GM23338 (cell line): ENCODE measurements around the gene EVL. TPM values are rescaled to one million over a fixed set of nuclear protein-coding genes. Genes with fewer than 3 reads are reported as not detected.

ENCODE experiments used
- ATAC-seq: fragments of 200-7000 bp; cut with Tn5 transposase; 3 replicates; pipeline ENCODE4 v1.9.1; 2020
- DNase-seq: peaks from one replicate; pipeline ENCODE4 v3.0.0-alpha.2; 2015; ENCODE audit warnings: low spot score
- H2AFZ ChIP-seq: fragments of 200-600 bp; sonication (generic); 2 replicates; pipeline ENCODE4 v1.8.0; 2016; ENCODE audit warnings: antibody characterized with exemption, mild to moderate bottlenecking, moderate library complexity
- H3F3A ChIP-seq: fragments of 200-600 bp; sonication (generic); replicated peaks from 2 replicates; pipeline ENCODE4 v1.8.0; 2017; ENCODE audit warnings: antibody characterized with exemption, mixed run types, low read depth
- H3K27ac ChIP-seq: fragments of 200-600 bp; sonication (generic); 2 replicates; pipeline ENCODE4 v1.6.1; 2016; ENCODE audit warnings: low read depth
- H3K27me3 ChIP-seq: fragments of 200-600 bp; sonication (generic); 2 replicates; pipeline ENCODE4 v1.8.0; 2016; ENCODE audit warnings: mild to moderate bottlenecking, mixed run types, moderate library complexity; ENCODE audit not compliant: insufficient read depth
- H3K36me3 ChIP-seq: fragments of 200-600 bp; sonication (generic); 2 replicates; pipeline ENCODE4 v1.8.0; 2016; ENCODE audit warnings: mild to moderate bottlenecking; ENCODE audit not compliant: insufficient read depth
- H3K4me1 ChIP-seq: fragments of 200-600 bp; sonication (generic); 2 replicates; pipeline ENCODE4 v1.8.0; 2016; ENCODE audit warnings: mild to moderate bottlenecking, moderate library complexity; ENCODE audit not compliant: insufficient read depth
- H3K4me2 ChIP-seq: fragments of 200-600 bp; sonication (generic); 2 replicates; pipeline ENCODE4 v1.7.1; 2017; ENCODE audit warnings: mixed run types
- H3K4me3 ChIP-seq: fragments of 200-600 bp; sonication (generic); 2 replicates; pipeline ENCODE4 v1.6.1; 2016; ENCODE audit warnings: mixed run types
- H3K79me2 ChIP-seq: fragments of 200-600 bp; sonication (generic); replicated peaks from 2 replicates; pipeline ENCODE4 v1.8.0; 2017; ENCODE audit warnings: mild to moderate bottlenecking; ENCODE audit not compliant: insufficient read depth
- H3K9me2 ChIP-seq: fragments of 200-600 bp; sonication (generic); 2 replicates; pipeline ENCODE4 v1.8.0; 2017; ENCODE audit not compliant: insufficient read depth
- H4K20me1 ChIP-seq: fragments of 200-600 bp; sonication (generic); replicated peaks from 2 replicates; pipeline ENCODE4 v1.8.0; 2017; ENCODE audit warnings: mild to moderate bottlenecking; ENCODE audit not compliant: insufficient read depth
- H3K27ac Mint-ChIP-seq: 2 replicates; pipeline ENCODE4 v1.8.0; 2020; ENCODE audit warnings: inconsistent platforms, mild to moderate bottlenecking, moderate library complexity, mixed read lengths
- H3K27me3 Mint-ChIP-seq: 3 replicates; pipeline ENCODE4 v1.8.0; 2022; ENCODE audit warnings: low read depth, mild to moderate bottlenecking, moderate library complexity, mixed read lengths, inconsistent platforms; ENCODE audit not compliant: insufficient read depth, poor library complexity
- H3K36me3 Mint-ChIP-seq: 3 replicates; pipeline ENCODE4 v1.8.0; 2021; ENCODE audit warnings: low read depth, mild to moderate bottlenecking, inconsistent platforms, moderate library complexity, mixed read lengths
- H3K4me1 Mint-ChIP-seq: 3 replicates; pipeline ENCODE4 v1.8.0; 2020; ENCODE audit warnings: mild to moderate bottlenecking, inconsistent platforms, mixed read lengths
- H3K4me3 Mint-ChIP-seq: 3 replicates; pipeline ENCODE4 v1.8.0; 2021; ENCODE audit warnings: moderate library complexity, mild to moderate bottlenecking, inconsistent platforms, mixed read lengths
- H3K9me3 Mint-ChIP-seq: 3 replicates; pipeline ENCODE4 v1.8.0; 2020; ENCODE audit warnings: moderate library complexity, mild to moderate bottlenecking, inconsistent platforms, mixed read lengths
- CREB1 ChIP-seq: fragments of 250-450 bp; sonication (Bioruptor Pico); IDR thresholded peaks from 2 replicates; pipeline ENCODE4 v1.5.0; 2020; ENCODE audit warnings: low read depth, mild to moderate bottlenecking, moderate library complexity
- CTCF ChIP-seq, 2 experiments: fragments of 200-600 bp in 1 of 2; sonication (generic) in 1 of 2; conservative IDR thresholded peaks; 2 replicates each; pipeline versions ENCODE4 v1.5.1 to v1.6.1; 2016 to 2017; ENCODE audit warnings: antibody characterized with exemption in 2 of 2, low read depth in 2 of 2, mild to moderate bottlenecking in 2 of 2, moderate library complexity in 1 of 2
- ETS1 ChIP-seq: IDR thresholded peaks from 2 replicates; pipeline ENCODE4 v1.6.1; 2016; ENCODE audit warnings: antibody characterized with exemption
- EZH2 ChIP-seq: fragments of 200-600 bp; sonication (generic); IDR thresholded peaks from one replicate; pipeline ENCODE4 v1.8.0; 2017; ENCODE audit warnings: antibody characterized with exemption, mild to moderate bottlenecking, low read depth; ENCODE audit not compliant: unreplicated experiment
- EZH2phosphoT487 ChIP-seq: fragments of 200-600 bp; sonication (generic); IDR thresholded peaks from one replicate; pipeline ENCODE4 v1.8.1; 2018; ENCODE audit warnings: antibody characterized with exemption; ENCODE audit not compliant: unreplicated experiment
- JUNB ChIP-seq: IDR thresholded peaks from one replicate; pipeline ENCODE4 v1.6.1; 2016; ENCODE audit warnings: antibody characterized with exemption; ENCODE audit not compliant: unreplicated experiment
- NANOG ChIP-seq: IDR thresholded peaks from 2 replicates; pipeline ENCODE4 v1.6.1; 2016; ENCODE audit warnings: antibody characterized with exemption, borderline replicate concordance
- POLR2AphosphoS5 ChIP-seq: IDR thresholded peaks from 2 replicates; pipeline ENCODE4 v1.6.1; 2016; ENCODE audit warnings: antibody characterized with exemption, low read depth
- REST ChIP-seq: IDR thresholded peaks from one replicate; pipeline ENCODE4 v1.6.1; 2018; ENCODE audit warnings: antibody characterized with exemption; ENCODE audit not compliant: unreplicated experiment
- STAT1 ChIP-seq: IDR thresholded peaks from one replicate; pipeline ENCODE4 v1.6.1; 2016; ENCODE audit warnings: antibody characterized with exemption; ENCODE audit not compliant: unreplicated experiment
- ZNF114 ChIP-seq: fragments of 250-450 bp; sonication (Bioruptor Pico); IDR thresholded peaks from 2 replicates; pipeline ENCODE4 v1.5.0; 2020; ENCODE audit warnings: mild to moderate bottlenecking, moderate library complexity
- ZNF331 ChIP-seq: fragments of 250-450 bp; sonication (Bioruptor Pico); IDR thresholded peaks from 2 replicates; pipeline ENCODE4 v1.5.0; 2020; ENCODE audit warnings: low read depth, mild to moderate bottlenecking, moderate library complexity
- ZNF462 ChIP-seq: fragments of 250-450 bp; sonication (Bioruptor Pico); IDR thresholded peaks from 2 replicates; pipeline ENCODE4 v1.5.0; 2020; ENCODE audit warnings: mild to moderate bottlenecking, moderate library complexity
- polyA plus RNA-seq: library from polyadenylated mRNA; unstranded; fragments of >200 nt; fragmentation: Nextera tagmentation; extraction: Ambion mirVana; gene quantifications from 2 replicates; pipeline ENCODE4 v1.2.1, GENCODE V29; 2016
- total RNA-seq: library from RNA; depleted of rRNA; stranded (reverse); fragments of >200 nt; shearing (Covaris generic); gene quantifications from 2 replicates; pipeline ENCODE4 v1.2.3, GENCODE V29; 2014

EVL gene
- total and polyA plus RNA-seq, 2 experiments from 2014 or later = 28.2 to 50.5 TPM

- no peak overlapping the region for H3K4me3 ChIP-seq
- no peaks in the 10 kb centered on the region for H4K20me1 ChIP-seq
- no peak for ATAC-seq
- H3K4me1 Mint-ChIP-seq = no peaks in the 10 kb centered on the region; the same call in 2 of the 3 replicates
- TF ChIP-seq STAT1 (no peak), ZNF462 (CRISPR knock-in tag) (no peak), CREB1 (CRISPR knock-in tag) (no peak), EZH2phosphoT487 (no peak), JUNB (no peak), REST (no peak), NANOG (no peak), POLR2AphosphoS5 (no peak), EZH2 (no peak), CTCF (conservative IDR thresholded peaks at IDR 0.05; ENCODE audit: low read depth in 2 of 2) (no peak), ZNF331 (CRISPR knock-in tag) (no peak), ZNF114 (CRISPR knock-in tag) (no peak), ETS1 (no peak)
- no peak overlapping the region for H2AFZ ChIP-seq
- no peaks in the 10 kb centered on the region for H3K27me3 ChIP-seq
- no peak for DNase-seq
- no peaks in the 10 kb centered on the region for H3K9me3 Mint-ChIP-seq
- H3K36me3 ChIP-seq = no peaks in the 10 kb centered on the region
- peaks cover 6% of the 10 kb centered on the region; the same call in 1 of the 2 replicates for H3K79me2 ChIP-seq
- no peaks in the 10 kb centered on the region for H3K9me2 ChIP-seq
- no peaks in the 10 kb centered on the region for H3K36me3 Mint-ChIP-seq
- no peaks in the 10 kb centered on the region for H3F3A ChIP-seq
- no peak overlapping the region for H3K4me3 Mint-ChIP-seq
- peaks cover 4% of the 10 kb centered on the region for H3K27me3 Mint-ChIP-seq
- no peaks in the 10 kb centered on the region for H3K4me1 ChIP-seq
- H3K4me2 ChIP-seq = no peak overlapping the region
- no peak overlapping the region for H3K27ac Mint-ChIP-seq
- no peak overlapping the region for H3K27ac ChIP-seq
These were observed 13.7 kb upstream of the EVL start for GRCh38 chr14:100051543-100051942.
